Endothelial cell of umbilical vein (primary cell): ENCODE data around the gene DDX39A. TPM values are rescaled to one million over a fixed set of nuclear protein-coding genes. Genes with fewer than 3 reads are reported as not detected.

ENCODE experiments used
- BruUV-seq: library from RNA; stranded (reverse); fragments of 400-500 nt; replicated peaks from 2 replicates; lab custom pipeline; 2021; lab: Mats Ljungman, UMichigan
- CTCF ChIA-PET: fragments of 300-600, 350-600 bp; sonication (Branson Sonifier 250); formaldehyde crosslinking; loops from one replicate; lab custom pipeline; 2021; ENCODE audit warnings: antibody characterized with exemption, inconsistent platforms; lab: Charles Lee
- POLR2A ChIA-PET: fragments of 300-600, 350-600 bp; sonication (Branson Sonifier 250); formaldehyde crosslinking; loops from one replicate; lab custom pipeline; 2021; ENCODE audit warnings: antibody characterized with exemption, inconsistent platforms; lab: Charles Lee
- DNase-seq: peaks from one replicate; pipeline ENCODE4 v3.0.0-alpha.2; 2011; ENCODE audit warnings: low read depth, low spot score
- FAIRE-seq: peaks from 2 replicates; lab custom pipeline; 2011; peaks lifted over from hg19 to GRCh38; lab: Jason Lieb, UNC
- H2AFZ ChIP-seq: 2 replicates; pipeline ENCODE4 v1.6.0; 2012; ENCODE audit warnings: low read depth, low read length, control low read depth, inconsistent platforms
- H3K27ac ChIP-seq: 2 replicates; pipeline ENCODE4 v1.5.1; 2011; ENCODE audit warnings: low read depth, mild to moderate bottlenecking, control low read depth, low read length, moderate library complexity; ENCODE audit not compliant: insufficient read depth
- H3K27me3 ChIP-seq, 2 experiments: 2 replicates each; pipeline versions ENCODE4 v1.6.0 to v1.6.1; 2011; ENCODE audit warnings: low read length in 2 of 2, mixed read lengths in 1 of 2; ENCODE audit not compliant: control insufficient read depth in 2 of 2, insufficient read depth in 2 of 2
- H3K36me3 ChIP-seq, 2 experiments: 2 replicates in 1 of 2; 3 replicates in 1 of 2; pipeline ENCODE4 v1.5.1; 2011; ENCODE audit warnings: low read length in 2 of 2, mild to moderate bottlenecking in 1 of 2, moderate library complexity in 1 of 2; ENCODE audit not compliant: control insufficient read depth in 2 of 2, insufficient read depth in 2 of 2; ENCODE audit errors: extremely low read depth in 1 of 2
- H3K4me1 ChIP-seq: 3 replicates; pipeline ENCODE4 v1.5.1; 2011; ENCODE audit warnings: mild to moderate bottlenecking, low read length; ENCODE audit not compliant: control insufficient read depth, insufficient read depth; ENCODE audit errors: extremely low read depth
- H3K4me2 ChIP-seq: 2 replicates; pipeline ENCODE4 v1.6.1; 2011; ENCODE audit warnings: low read length, control low read depth, mixed read lengths; ENCODE audit not compliant: insufficient read depth
- H3K4me3 ChIP-seq, 3 experiments: fragments of 200-600 bp in 1 of 3; sonication (generic), shearing (Covaris generic) in 1 of 3; replicated peaks in 1 of 3; 2 replicates each; pipeline ENCODE4 v1.5.1; 2011 to 2016; ENCODE audit warnings: control low read depth in 3 of 3, low read length in 3 of 3, mild to moderate bottlenecking in 2 of 3, inconsistent platforms in 1 of 3, low read depth in 1 of 3, moderate library complexity in 1 of 3; ENCODE audit not compliant: insufficient read depth in 1 of 3
- H3K79me2 ChIP-seq: 2 replicates; pipeline ENCODE4 v1.6.0; 2012; ENCODE audit warnings: low read length, inconsistent platforms; ENCODE audit not compliant: control insufficient read depth, insufficient read depth
- H3K9ac ChIP-seq: replicated peaks from 2 replicates; pipeline ENCODE3; 2011; ENCODE audit warnings: low read length, control low read depth; ENCODE audit not compliant: insufficient read depth; ENCODE audit errors: extremely low read depth
- H3K9me1 ChIP-seq: replicated peaks from 3 replicates; pipeline ENCODE4 v1.6.0; 2011; ENCODE audit warnings: mild to moderate bottlenecking, low read length; ENCODE audit not compliant: control insufficient read depth, insufficient read depth; ENCODE audit errors: extremely low read depth
- H3K9me3 ChIP-seq: replicated peaks from 2 replicates; pipeline ENCODE4 v1.5.1; 2012; ENCODE audit warnings: low read length, inconsistent platforms; ENCODE audit not compliant: control insufficient read depth, insufficient read depth
- H4K20me1 ChIP-seq: replicated peaks from 2 replicates; pipeline ENCODE3; 2011; ENCODE audit warnings: mild to moderate bottlenecking, low read length; ENCODE audit not compliant: control insufficient read depth, insufficient read depth; ENCODE audit errors: extremely low read depth
- CTCF ChIP-seq, 2 donors: IDR thresholded peaks; 1 replicate in 1 of 2; 2 replicates in 1 of 2; pipeline ENCODE4 v1.5.1; 2011; ENCODE audit warnings: low read length in 2 of 2, mild to moderate bottlenecking in 2 of 2, moderate library complexity in 2 of 2, control low read depth in 1 of 2, inconsistent platforms in 1 of 2, low read depth in 1 of 2; ENCODE audit not compliant: insufficient read depth in 1 of 2; ENCODE audit errors: extremely low read depth in 1 of 2
- EZH2 ChIP-seq: IDR thresholded peaks from 2 replicates; pipeline ENCODE4 v1.6.1; 2012; ENCODE audit warnings: borderline replicate concordance, low read depth, mild to moderate bottlenecking, moderate library complexity, low read length, inconsistent platforms; ENCODE audit not compliant: severe bottlenecking
- FOS ChIP-seq: IDR thresholded peaks from 2 replicates; pipeline ENCODE4 v1.6.1; 2011; ENCODE audit warnings: mild to moderate bottlenecking, low read length, moderate library complexity, borderline replicate concordance; ENCODE audit not compliant: insufficient read depth
- GATA2 ChIP-seq: IDR thresholded peaks from 2 replicates; pipeline ENCODE4 v1.7.0; 2011; ENCODE audit warnings: low read depth, mild to moderate bottlenecking, moderate library complexity, mixed read lengths, low read length; ENCODE audit not compliant: insufficient read length, insufficient read depth
- JUN ChIP-seq: IDR thresholded peaks from 2 replicates; pipeline ENCODE4 v1.6.1; 2011; ENCODE audit warnings: borderline replicate concordance, low read depth; ENCODE audit not compliant: insufficient read length, insufficient read depth
- MYC ChIP-seq: IDR thresholded peaks from one replicate; pipeline ENCODE4 v1.6.1; 2011; ENCODE audit warnings: mild to moderate bottlenecking, low read depth, low read length
- POLR2A ChIP-seq: IDR thresholded peaks from 2 replicates; pipeline ENCODE4 v1.6.1; 2012; ENCODE audit warnings: low read depth, mild to moderate bottlenecking, control low read depth, low read length
- POLR2AphosphoS5 ChIP-seq: IDR thresholded peaks from 2 replicates; pipeline ENCODE4 v1.6.1; 2012; ENCODE audit warnings: low read depth, mild to moderate bottlenecking, control low read depth, low read length, moderate library complexity; ENCODE audit not compliant: insufficient read depth
- dilution Hi-C: fragments of 300-500 bp; cut with MboI; formaldehyde crosslinking; loops from one replicate; pipeline ENCODE4 v1.15.0; 2019; ENCODE audit warnings: low sequenced_read_pairs; ENCODE audit not compliant: extremely low pct_ligation_motif_present
- intact Hi-C: fragments of 100-400 bp; cut with micrococcal nuclease; formaldehyde crosslinking; loops from one replicate; pipeline ENCODE4 v1.10.0; 2022
- polyA plus RNA-seq, 4 experiments: library from polyadenylated mRNA; depleted of rRNA in 3 of 4; stranded (reverse) in 3 of 4; unstranded in 1 of 4; fragments of >200 nt; gene quantifications; 2 replicates each; pipeline versions ENCODE4 v1.2.1 to v1.2.3, GENCODE V29; 2011 to 2012; ENCODE audit warnings: missing spikeins in 1 of 4
- total RNA-seq: library from RNA; stranded (reverse); gene quantifications from 2 replicates; pipeline ENCODE4 v1.2.3, GENCODE V29; 2021
- TF ChIP-seq, protein P1 (sequence below): IDR thresholded peaks from 2 replicates; pipeline ENCODE4 v1.6.1; 2011; ENCODE audit not compliant: insufficient read depth, insufficient read length

Gene DDX39A
- total and polyA plus RNA-seq, 2 donors (not counting 3 experiments of a cell fraction or from before 2014, with no cell fraction given), result 157 to 158 TPM

GRCh38 chr19:14467816-14468215 is 48.7 kb upstream of the DDX39A start:
- Histone ChIP-seq H3K9me1 (no peaks in the 10 kb centered on the region), H3K79me2 (no peaks in the 10 kb centered on the region), H3K27me3 (no peaks in the 10 kb centered on the region), H3K36me3 (peaks cover 18 to 42% of the 10 kb centered on the region in 2 experiments), H3K9ac (no peak overlapping the region), H3K9me3 (no peaks in the 10 kb centered on the region), H3K4me1 (no peaks in the 10 kb centered on the region), H2AFZ (no peak overlapping the region), H3K27ac (no peak overlapping the region), H4K20me1 (no peaks in the 10 kb centered on the region), H3K4me3 (no peak overlapping the region), H3K4me2 (no peak overlapping the region)
- BruUV-seq, result no TSS peak
- no peak for DNase-seq
- FAIRE-seq, result no peak
- ChIA-PET POLR2A (no interaction called here), CTCF (interaction anchor here (0.5 to 1.5 kb wide), 3 partner anchors 17 to 331 kb away, joined by 3 to 4 read pairs (median 3); partner anchors contain the start of gene ASF1B)
- intact Hi-C loops (no loop called here), dilution Hi-C loops (no loop called here)
- TF ChIP-seq FOS (no peak), JUN (no peak), GATA2 (no peak), CTCF (IDR thresholded peaks at IDR 0.05; ENCODE audit: extremely low read depth in 1 of 2, insufficient read depth in 1 of 2, low read depth in 1 of 2, low read length in 2 of 2) (no peak), POLR2A (no peak), MYC (no peak), EZH2 (no peak), POLR2AphosphoS5 (no peak)
- TF ChIP-seq, protein P1, sequence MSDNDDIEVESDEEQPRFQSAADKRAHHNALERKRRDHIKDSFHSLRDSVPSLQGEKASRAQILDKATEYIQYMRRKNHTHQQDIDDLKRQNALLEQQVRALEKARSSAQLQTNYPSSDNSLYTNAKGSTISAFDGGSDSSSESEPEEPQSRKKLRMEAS, result no peak
